Activated CD4-positive, alpha-beta memory T cell treated with anti-CD3 and anti-CD28 coated beads, Interleukin-2, amount 10 ng/mL, durations not matched to agents 7 days and 5 days (primary cell): ENCODE data around the gene PARP8. TPM values are rescaled to one million over a fixed set of nuclear protein-coding genes. Genes with fewer than 3 reads are reported as not detected.
A peak's percentile ranks its signal among the peaks of the same experiment; 100 is the strongest.
"Not testable (repeated sequence)": the region's sequence is repeated elsewhere in the genome, so short reads cannot be mapped to it uniquely, and the experiment has no call there.

Experiments
- CTCF ChIA-PET: fragments of 350-600 bp; sonication (Branson Sonifier 250); formaldehyde crosslinking; loops from one replicate; lab custom pipeline; 2021; ENCODE audit warnings: antibody characterized with exemption, inconsistent platforms; lab: Charles Lee
- POLR2A ChIA-PET: fragments of 350-600 bp; sonication (Branson Sonifier 250); formaldehyde crosslinking; loops from one replicate; lab custom pipeline; 2021; ENCODE audit warnings: antibody characterized with exemption; lab: Charles Lee
- DNase-seq: peaks from one replicate; pipeline ENCODE4 v3.0.0-alpha.2; 2020
- H3K27ac Mint-ChIP-seq: one replicate; pipeline ENCODE4 v1.8.0; 2021; ENCODE audit warnings: mild to moderate bottlenecking, mixed read lengths
- H3K27me3 Mint-ChIP-seq: one replicate; pipeline ENCODE4 v1.8.0; 2021; ENCODE audit warnings: mixed read lengths
- H3K36me3 Mint-ChIP-seq: one replicate; pipeline ENCODE4 v1.8.0; 2021; ENCODE audit warnings: low read depth, mixed read lengths
- H3K4me1 Mint-ChIP-seq: one replicate; pipeline ENCODE4 v1.8.0; 2021; ENCODE audit warnings: mixed read lengths
- H3K4me3 Mint-ChIP-seq: one replicate; pipeline ENCODE4 v1.8.0; 2021; ENCODE audit warnings: mild to moderate bottlenecking, mixed read lengths
- H3K9me3 Mint-ChIP-seq: one replicate; pipeline ENCODE4 v1.8.0; 2021; ENCODE audit warnings: mixed read lengths
- total RNA-seq, 2 experiments: library from RNA; stranded (reverse); gene quantifications; one replicate each; pipeline ENCODE4 v1.2.3, GENCODE V29; 2021

Gene PARP8
- total RNA-seq, 2 experiments from 2014 or later = 91.7 to 96.2 TPM

DNA sequence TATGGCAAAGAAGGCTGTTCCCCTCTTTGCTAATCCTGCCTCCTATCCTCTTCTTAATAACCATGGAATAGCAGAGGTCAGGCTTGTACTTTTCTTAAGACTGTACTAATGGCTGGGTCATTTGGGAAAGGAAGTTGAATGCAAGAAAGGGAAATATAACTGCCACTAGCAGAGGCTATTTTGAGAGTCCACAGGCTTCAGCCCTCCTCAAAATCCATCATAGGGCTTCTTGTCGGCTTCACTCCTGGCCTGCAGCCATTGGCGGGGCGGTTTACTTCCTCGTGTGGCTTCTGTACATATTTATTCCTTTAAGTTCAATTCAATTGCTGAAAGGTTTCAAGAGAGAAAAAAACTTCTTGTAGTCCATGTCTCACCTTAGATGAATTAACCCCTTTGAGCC, 2.8 kb upstream of the PARP8 start:
- Mint-ChIP-seq H3K4me1 (peaks cover 17% of the 10 kb centered on the region), H3K27ac (no peak overlapping the region), H3K36me3 (peaks cover 16% of the 10 kb centered on the region), H3K4me3 (no peak overlapping the region), H3K27me3 (no peaks in the 10 kb centered on the region), H3K9me3 (peaks cover 4% of the 10 kb centered on the region)
- no peak for DNase-seq
- ChIA-PET CTCF (interaction anchor here (1.2 kb wide), 1 partner anchor 223 kb away, joined by 3 read pairs; the partner anchor contains the start of gene EMB), POLR2A (no interaction called here)

GRCh38 chr5:50665091-50665490, 1.3 kb upstream of the PARP8 start:
- Mint-ChIP-seq H3K36me3 (peaks cover 22% of the 10 kb centered on the region), H3K4me3 (peak overlapping the region; percentile 97), H3K4me1 (peaks cover 30% of the 10 kb centered on the region), H3K27ac (peak overlapping the region; percentile 97), H3K27me3 (no peaks in the 10 kb centered on the region), H3K9me3 (peaks cover 2% of the 10 kb centered on the region)
- ChIA-PET POLR2A (interaction anchor here (1.2 to 4.7 kb wide), 3 partner anchors 38 to 225 kb away, joined by 3 to 66 read pairs (median 15); partner anchors contain the start of gene EMB), CTCF (interaction anchor here (0.6 to 2.0 kb wide), 2 partner anchors 9 to 224 kb away, joined by 3 to 7 read pairs; partner anchors contain the start of gene EMB)
- DNase-seq = no peak

DNA sequence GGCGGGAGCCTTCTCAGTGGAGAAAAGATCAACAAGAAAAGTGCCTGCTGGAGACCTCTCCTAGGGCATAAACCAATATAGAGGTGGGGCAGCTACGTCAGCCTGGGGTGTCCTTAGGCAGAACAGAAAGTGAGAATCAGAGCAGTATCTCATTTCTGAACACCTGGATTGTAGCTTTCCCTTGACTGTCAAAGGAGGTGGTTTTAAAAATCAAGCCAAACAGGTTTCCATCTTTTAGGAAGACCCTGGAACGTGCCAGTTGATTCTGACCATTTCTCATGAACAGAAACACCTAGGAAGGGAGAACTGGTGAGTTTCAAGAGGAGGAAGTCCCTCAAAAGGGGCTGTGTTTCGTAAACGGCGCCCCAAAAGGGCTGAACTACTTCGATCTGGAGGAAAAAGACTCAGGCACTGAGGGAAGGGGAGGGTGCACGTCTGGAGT, 655 bp upstream of the PARP8 start:
- Mint-ChIP-seq H3K4me1 (peaks cover 35% of the 10 kb centered on the region), H3K4me3 (peak overlapping the region; percentile 97), H3K36me3 (peaks cover 24% of the 10 kb centered on the region), H3K27ac (peak overlapping the region; percentile 97)
- DNase-seq = peak; percentile 54
- not testable (repeated sequence) for H3K27me3 Mint-ChIP-seq, H3K9me3 Mint-ChIP-seq
- CTCF ChIA-PET = interaction anchor here (2.0 kb wide), 1 partner anchor 224 kb away, joined by 7 read pairs; the partner anchor contains the start of gene EMB
- POLR2A ChIA-PET = interaction anchor here (1.0 to 4.7 kb wide), 6 partner anchors 38 to 229 kb away, joined by 3 to 66 read pairs (median 12); partner anchors contain the start of gene EMB

DNA sequence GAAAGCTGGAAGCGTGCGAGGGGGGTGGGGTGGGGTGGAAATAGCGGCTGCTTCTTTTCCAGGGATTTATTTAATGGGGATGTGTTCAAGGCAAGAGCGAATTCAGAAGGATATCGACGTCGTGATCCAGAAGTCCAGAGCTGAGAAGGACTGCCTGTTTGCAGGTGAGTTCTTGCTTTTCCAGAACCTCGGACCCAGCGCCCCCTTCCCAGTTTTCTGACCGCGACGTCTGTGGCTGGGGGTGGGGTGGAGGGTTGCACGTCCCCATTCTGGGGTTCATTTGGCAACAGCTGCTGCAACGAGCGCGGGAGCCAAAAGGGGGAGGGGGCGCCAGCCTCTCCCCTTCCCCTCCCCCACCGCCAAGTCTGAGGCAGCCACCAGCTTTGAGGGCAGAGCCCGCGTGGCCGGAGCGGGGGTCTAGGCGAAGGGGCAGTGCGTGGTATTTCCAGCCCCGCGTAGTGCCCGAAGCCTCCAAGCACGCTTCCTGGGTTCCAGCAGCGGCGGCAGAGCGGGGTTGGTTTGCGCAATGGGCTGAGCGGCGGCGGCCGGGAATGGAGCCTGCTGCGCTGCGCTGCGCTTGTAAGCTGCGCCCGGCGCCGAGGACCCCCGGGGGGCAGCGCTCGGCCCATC, 701 bp downstream of the PARP8 start:
- peak overlapping the region; percentile 99 for H3K4me3 Mint-ChIP-seq
- DNase-seq = peak; percentile 59
- ChIA-PET POLR2A (interaction anchor here (0.5 to 4.7 kb wide), 16 partner anchors 11 to 238 kb away, joined by 3 to 66 read pairs (median 4); partner anchors contain the start of gene EMB), CTCF (interaction anchor here (2.8 kb wide), 1 partner anchor 226 kb away, joined by 12 read pairs; the partner anchor contains the start of gene EMB)
- peaks cover 33% of the 10 kb centered on the region for H3K36me3 Mint-ChIP-seq
- peak overlapping the region; percentile 99 for H3K27ac Mint-ChIP-seq
- H3K4me1 Mint-ChIP-seq = peaks cover 44% of the 10 kb centered on the region
- no peaks in the 10 kb centered on the region for H3K27me3 Mint-ChIP-seq
- no peaks in the 10 kb centered on the region for H3K9me3 Mint-ChIP-seq

GRCh38 chr5:50667653-50668595, 1.5 kb downstream of the PARP8 start:
- DNase-seq = peak; percentile 79
- ChIA-PET POLR2A (interaction anchor here (0.5 to 4.7 kb wide), 19 partner anchors 12 to 227 kb away, joined by 3 to 66 read pairs (median 3); partner anchors contain the start of gene EMB), CTCF (interaction anchor here (2.8 kb wide), 1 partner anchor 227 kb away, joined by 12 read pairs; the partner anchor contains the start of gene EMB)
- Mint-ChIP-seq H3K4me1 (peaks cover 50% of the 10 kb centered on the region), H3K4me3 (peak overlapping the region; percentile 99), H3K36me3 (peaks cover 40% of the 10 kb centered on the region), H3K27ac (peak overlapping the region; percentile 99), H3K9me3 (no peaks in the 10 kb centered on the region), H3K27me3 (no peaks in the 10 kb centered on the region)

GRCh38 chr5:50668636-50669035, 2.2 kb downstream of the PARP8 start:
- not testable (repeated sequence) for DNase-seq, H3K9me3 Mint-ChIP-seq, H3K27me3 Mint-ChIP-seq
- ChIA-PET POLR2A (interaction anchor here (1.2 to 4.7 kb wide), 7 partner anchors 13 to 228 kb away, joined by 3 to 66 read pairs (median 5); partner anchors contain the start of gene EMB), CTCF (interaction anchor here (2.8 kb wide), 1 partner anchor 227 kb away, joined by 12 read pairs; the partner anchor contains the start of gene EMB)
- H3K36me3 Mint-ChIP-seq = peaks cover 44% of the 10 kb centered on the region
- peak overlapping the region; percentile 99 for H3K27ac Mint-ChIP-seq
- H3K4me1 Mint-ChIP-seq = peaks cover 55% of the 10 kb centered on the region
- peak overlapping the region; percentile 99 for H3K4me3 Mint-ChIP-seq

GRCh38 chr5:50672663-50673062, 6.2 kb downstream of the PARP8 start:
- ChIA-PET POLR2A (no interaction called here), CTCF (no interaction called here)
- H3K27ac Mint-ChIP-seq = no peak overlapping the region
- peaks cover 68% of the 10 kb centered on the region for H3K4me1 Mint-ChIP-seq
- peaks cover 67% of the 10 kb centered on the region for H3K36me3 Mint-ChIP-seq
- no peak overlapping the region for H3K4me3 Mint-ChIP-seq
- no peaks in the 10 kb centered on the region for H3K27me3 Mint-ChIP-seq
- no peaks in the 10 kb centered on the region for H3K9me3 Mint-ChIP-seq
- DNase-seq = no peak

DNA sequence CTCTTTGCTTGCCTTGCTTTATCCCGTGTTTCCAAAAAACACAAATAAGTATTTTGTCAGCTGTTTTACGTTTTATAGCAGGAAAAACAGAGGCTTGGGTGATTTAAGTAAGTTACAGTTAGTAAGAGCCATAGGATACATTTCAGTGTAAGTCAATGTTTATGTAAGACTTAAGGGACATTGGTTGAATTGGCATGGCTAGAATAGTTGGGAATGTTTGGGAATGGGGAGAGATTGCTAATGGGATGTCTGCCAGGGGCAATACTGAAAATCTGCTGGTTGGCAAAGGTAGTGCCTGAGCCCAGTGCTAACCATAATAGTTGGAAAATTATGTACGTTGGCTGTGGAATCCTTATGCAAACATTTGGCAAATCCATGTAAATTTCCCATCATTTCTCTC, 7.0 kb downstream of the PARP8 start:
- H3K27me3 Mint-ChIP-seq, H3K9me3 Mint-ChIP-seq, CTCF ChIA-PET, H3K27ac Mint-ChIP-seq, H3K4me3 Mint-ChIP-seq, POLR2A ChIA-PET, DNase-seq: not testable (repeated sequence)
- peaks cover 60% of the 10 kb centered on the region for H3K36me3 Mint-ChIP-seq
- H3K4me1 Mint-ChIP-seq = peaks cover 68% of the 10 kb centered on the region

GRCh38 chr5:50675385-50675784, 8.9 kb downstream of the PARP8 start:
- Mint-ChIP-seq H3K9me3 (no peaks in the 10 kb centered on the region), H3K4me1 (peaks cover 69% of the 10 kb centered on the region), H3K4me3 (no peak overlapping the region), H3K27me3 (no peaks in the 10 kb centered on the region), H3K27ac (no peak overlapping the region), H3K36me3 (peaks cover 67% of the 10 kb centered on the region)
- POLR2A ChIA-PET = no interaction called here
- DNase-seq = no peak
- CTCF ChIA-PET = no interaction called here

DNA sequence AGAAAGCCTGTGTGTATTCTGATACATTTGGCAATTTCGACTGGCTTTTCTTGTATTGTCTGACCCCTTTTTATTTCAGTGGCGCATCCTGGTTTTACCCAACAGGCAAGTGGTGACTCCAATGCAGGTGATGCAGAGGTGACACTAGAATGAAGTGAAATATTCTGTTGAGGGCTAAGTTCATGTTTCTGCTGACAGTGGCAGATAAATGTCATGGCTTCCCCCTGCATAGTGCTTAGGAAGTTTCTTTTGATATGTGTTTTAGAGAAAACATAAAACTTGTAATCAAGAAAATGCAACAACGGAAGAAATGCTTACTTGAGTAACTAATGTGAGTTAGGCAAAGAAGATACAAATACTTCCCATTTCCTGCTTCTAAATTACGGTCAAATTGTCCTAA, 13.1 kb downstream of the PARP8 start:
- H3K27me3 Mint-ChIP-seq, DNase-seq, CTCF ChIA-PET, POLR2A ChIA-PET, H3K9me3 Mint-ChIP-seq, H3K4me3 Mint-ChIP-seq, H3K27ac Mint-ChIP-seq: not testable (repeated sequence)
- peaks cover 49% of the 10 kb centered on the region for H3K4me1 Mint-ChIP-seq
- peaks cover 58% of the 10 kb centered on the region for H3K36me3 Mint-ChIP-seq

DNA sequence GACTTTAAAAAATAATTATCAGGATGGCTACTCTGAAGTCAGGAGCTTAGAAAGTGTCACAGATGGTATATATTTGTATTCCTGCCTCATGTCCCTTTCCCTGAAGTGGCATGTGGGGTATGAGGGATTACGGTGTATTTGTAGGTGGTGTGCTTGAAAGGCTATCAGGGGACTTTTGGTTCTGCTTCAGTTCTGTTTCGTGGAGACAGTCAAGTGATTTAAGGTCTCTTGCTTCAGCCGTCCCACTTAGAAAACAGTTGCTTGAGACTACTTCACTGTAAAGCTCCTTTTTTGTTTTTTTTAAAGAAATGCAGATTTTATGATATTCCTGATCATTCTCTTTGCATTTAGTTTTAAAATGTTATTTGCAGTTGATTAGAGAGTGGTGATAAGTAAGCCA, 18.3 kb downstream of the PARP8 start:
- H3K27me3 Mint-ChIP-seq = no peaks in the 10 kb centered on the region
- ChIA-PET POLR2A (interaction anchor here (1.0 to 1.1 kb wide), 2 partner anchors 14 to 110 kb away, joined by 3 read pairs; no protein-coding TSS in a partner anchor), CTCF (no interaction called here)
- no peak overlapping the region for H3K27ac Mint-ChIP-seq
- peaks cover 12% of the 10 kb centered on the region for H3K9me3 Mint-ChIP-seq
- peaks cover 26% of the 10 kb centered on the region for H3K4me1 Mint-ChIP-seq
- peaks cover 71% of the 10 kb centered on the region for H3K36me3 Mint-ChIP-seq
- DNase-seq = no peak
- H3K4me3 Mint-ChIP-seq = no peak overlapping the region

- peaks cover 14% of the 10 kb centered on the region for H3K4me1 Mint-ChIP-seq
- H3K36me3 Mint-ChIP-seq = peaks cover 55% of the 10 kb centered on the region
- ChIA-PET CTCF (no interaction called here), POLR2A (no interaction called here)
- peaks cover 12% of the 10 kb centered on the region for H3K9me3 Mint-ChIP-seq
- no peak for DNase-seq
- H3K27me3 Mint-ChIP-seq = no peaks in the 10 kb centered on the region
- H3K4me3 Mint-ChIP-seq = no peak overlapping the region
- no peak overlapping the region for H3K27ac Mint-ChIP-seq
Observed at GRCh38 chr5:50687548-50687947, 21.1 kb downstream of the PARP8 start.
